NCI-H1436 treated with DMSO at 0.1 percent for 48 hours (cell line): ENCODE measurements around the gene KRTAP10-3.

Experiments used
- DNase-seq: peaks from one replicate; lab custom pipeline; 2025; lab: John Stamatoyannopoulos, UW

Gene KRTAP10-3

DNA sequence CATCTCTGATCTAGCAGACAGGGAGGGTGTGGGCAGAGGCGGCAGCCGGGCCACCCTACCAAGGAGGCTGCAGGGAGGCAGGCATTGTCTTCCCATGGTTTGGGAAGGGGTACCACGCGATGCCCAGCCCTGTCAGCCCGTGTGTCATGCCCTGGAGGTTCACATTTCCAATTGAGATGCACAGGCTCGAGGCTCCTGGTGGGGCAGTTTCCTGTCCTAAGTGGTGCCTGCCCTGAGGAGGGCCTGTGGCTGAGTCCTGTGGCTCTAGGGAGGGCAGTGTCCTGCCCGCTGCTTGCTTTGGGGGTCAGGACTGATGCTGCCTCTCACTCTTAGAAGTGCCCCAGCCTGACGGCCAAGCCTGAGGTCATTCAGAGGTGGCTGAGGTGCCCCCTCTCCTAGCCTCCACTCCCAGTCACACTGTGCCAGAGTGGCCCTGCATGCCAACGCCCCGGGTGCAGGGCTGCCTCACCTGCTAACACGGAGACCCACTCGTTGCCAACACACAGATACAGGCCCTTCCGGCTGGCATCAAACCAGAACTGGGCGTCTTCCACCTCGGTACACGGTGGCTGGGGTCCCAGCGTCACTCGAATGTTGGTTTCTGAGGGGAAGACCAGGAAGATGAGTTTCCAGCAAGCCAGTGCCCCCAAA is 30.5 kb downstream of the KRTAP10-3 start:
- DNase-seq: no peak

DNA sequence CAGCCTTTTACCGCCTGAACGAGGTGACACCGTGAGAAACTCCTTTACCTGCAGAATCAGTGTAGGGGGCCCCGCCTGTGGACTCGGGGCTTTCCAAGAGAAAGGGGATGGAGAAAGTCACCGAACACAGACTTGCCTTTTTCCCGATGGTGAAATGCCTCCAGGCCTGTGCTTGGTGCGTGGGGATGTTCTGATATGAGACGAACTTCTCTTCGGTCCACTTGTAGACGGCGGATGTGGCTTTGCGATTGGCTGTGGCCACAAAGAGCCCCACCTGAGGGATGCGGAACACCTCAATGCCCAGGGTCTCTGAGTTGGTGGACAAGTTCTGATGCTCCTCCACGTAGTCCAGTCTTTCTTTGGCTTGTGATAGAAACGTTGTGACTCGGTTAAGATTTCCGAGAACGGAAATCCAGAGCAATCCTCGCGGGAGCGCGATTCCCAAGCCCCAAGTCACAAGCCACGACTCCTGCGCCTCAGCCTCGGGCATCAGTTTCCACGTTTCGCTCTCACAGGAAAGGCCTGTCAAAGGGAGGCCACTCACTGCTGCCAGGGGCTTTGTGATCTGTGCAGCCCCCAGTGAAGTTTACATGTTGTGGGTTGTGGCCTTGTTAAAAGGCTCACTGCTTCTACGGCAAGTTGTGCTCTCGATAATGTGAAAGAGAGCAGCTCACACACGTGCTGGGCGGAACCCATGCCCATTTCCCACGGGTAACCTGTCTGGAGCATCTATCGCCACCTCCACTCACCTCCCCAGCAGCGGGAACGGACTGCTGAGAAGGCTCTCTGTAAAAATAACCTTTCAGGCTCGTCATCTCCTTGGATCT is 31.2 kb downstream of the KRTAP10-3 start:
- DNase-seq: no peak

DNA sequence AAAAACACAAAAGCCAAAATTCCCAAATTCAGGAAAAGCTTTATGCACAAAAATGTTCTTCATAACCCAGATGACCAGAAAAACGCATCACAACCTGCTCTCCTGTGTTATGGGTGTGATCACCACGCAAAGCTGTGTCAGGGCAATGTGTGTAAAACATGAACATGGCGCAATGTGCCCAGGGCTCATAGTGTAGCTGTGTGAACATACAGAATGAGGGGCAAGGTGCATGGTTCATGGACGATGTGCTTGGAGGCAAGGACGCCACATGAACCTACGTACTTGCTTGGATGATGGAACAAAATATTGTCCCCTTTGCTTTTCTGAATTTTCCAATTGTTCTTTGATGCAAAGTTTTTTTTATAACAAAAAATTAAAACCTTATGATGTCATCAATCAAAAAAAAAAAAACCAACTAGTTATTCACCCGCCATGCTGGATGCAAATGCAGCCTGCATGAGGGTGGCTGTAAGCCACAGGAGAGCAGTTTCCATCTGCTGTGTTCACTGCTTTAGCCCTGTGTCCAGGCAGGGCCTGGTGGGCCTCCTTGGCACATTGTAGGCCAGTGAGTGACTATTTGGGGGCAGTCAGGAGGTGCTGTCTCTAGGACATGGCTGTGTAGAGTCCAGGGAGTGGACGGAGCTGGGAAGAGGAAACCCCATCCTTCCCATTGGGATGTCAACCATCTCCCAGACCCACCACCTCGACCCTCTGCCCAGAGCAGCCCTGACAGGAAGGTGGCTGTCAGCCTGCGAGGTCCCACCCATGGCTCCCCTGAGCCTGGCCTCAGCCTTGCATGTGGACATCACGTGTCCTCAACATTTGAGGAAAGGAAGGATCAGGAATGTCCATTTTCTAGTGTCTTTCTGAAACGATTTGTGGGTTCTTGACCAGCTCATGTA is 32.2 kb downstream of the KRTAP10-3 start:
- DNase-seq: no peak

DNA sequence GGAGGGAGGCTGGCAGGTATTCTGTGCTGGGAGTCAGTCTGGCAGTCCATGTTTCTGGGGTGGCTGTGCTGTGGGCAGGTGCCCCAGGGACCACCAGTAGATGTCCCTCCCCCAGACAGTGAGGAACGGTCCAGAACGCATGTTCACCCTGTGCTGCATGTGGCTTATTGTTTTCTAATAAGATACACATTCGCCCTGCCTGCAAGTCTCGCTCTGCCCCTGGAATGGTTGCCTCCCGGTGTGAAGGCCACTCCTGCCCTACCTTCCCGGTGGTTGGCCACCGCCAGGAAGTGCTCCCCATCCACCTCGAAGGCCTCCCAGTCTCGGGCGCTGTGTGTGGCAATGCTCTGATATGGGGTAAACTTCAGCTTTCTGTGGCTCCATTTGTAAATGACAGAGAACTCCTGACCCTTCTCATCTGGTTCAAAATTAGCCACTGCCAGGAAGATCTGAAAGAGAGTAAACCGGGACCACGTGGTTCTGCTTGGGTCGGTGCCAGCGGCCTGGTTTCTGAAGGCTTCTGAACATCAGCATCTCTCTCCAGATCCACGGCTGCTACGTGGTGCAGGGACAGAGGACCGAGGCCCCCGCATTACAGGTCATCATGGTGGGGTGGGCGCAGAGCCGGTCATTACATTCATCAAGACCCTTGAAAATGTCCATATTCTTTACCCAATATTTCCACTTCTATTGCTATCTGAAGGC is 33.1 kb downstream of the KRTAP10-3 start:
- no peak for DNase-seq

DNA sequence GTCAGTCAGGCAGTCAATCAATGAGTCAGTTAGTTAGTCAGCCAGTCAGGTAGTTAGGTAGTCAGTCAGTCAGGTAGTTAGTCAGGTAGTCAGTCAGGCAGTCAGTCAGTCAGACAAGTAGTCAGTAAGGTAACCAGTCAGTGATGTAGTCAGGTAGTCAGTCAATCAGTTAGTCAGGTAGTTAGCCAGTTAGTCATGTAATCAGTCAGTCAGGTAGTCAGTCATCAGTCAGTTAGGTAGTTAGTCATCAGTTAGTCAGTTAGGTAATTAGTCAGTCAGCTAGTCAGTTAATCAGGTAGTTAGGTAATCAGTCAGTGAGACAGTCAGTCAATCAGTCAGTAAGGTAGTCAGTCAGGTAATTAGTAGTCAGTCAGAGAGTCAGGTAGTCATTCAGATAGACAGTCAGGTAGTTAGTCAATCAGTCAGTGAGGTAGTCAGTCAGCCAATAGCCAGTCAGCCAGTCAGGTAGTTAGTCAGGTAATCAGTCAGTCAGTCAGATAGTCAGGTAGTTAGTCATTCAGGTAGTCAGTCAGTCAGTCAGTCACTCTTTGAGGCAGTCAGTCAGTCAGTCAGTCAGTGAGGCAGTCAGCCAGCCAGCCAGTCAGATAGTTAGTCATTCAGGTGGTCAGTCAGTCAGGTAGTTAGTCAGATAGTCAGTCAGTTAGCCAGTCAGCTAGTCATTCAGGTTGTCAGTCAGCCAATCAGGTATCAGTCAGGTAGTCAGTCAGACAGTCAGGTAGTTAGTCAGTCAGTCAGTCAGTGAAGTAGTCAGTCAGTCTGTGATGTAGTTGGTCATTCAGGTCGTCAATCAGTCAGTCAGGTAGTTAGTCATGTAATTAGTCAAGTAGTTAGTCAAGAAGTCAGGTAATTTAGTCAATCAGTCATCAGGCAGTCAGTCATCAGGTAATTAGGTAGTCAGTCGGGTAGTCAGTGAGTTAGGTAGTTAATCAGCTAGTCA is 33.9 kb downstream of the KRTAP10-3 start:
- no peak for DNase-seq

DNA sequence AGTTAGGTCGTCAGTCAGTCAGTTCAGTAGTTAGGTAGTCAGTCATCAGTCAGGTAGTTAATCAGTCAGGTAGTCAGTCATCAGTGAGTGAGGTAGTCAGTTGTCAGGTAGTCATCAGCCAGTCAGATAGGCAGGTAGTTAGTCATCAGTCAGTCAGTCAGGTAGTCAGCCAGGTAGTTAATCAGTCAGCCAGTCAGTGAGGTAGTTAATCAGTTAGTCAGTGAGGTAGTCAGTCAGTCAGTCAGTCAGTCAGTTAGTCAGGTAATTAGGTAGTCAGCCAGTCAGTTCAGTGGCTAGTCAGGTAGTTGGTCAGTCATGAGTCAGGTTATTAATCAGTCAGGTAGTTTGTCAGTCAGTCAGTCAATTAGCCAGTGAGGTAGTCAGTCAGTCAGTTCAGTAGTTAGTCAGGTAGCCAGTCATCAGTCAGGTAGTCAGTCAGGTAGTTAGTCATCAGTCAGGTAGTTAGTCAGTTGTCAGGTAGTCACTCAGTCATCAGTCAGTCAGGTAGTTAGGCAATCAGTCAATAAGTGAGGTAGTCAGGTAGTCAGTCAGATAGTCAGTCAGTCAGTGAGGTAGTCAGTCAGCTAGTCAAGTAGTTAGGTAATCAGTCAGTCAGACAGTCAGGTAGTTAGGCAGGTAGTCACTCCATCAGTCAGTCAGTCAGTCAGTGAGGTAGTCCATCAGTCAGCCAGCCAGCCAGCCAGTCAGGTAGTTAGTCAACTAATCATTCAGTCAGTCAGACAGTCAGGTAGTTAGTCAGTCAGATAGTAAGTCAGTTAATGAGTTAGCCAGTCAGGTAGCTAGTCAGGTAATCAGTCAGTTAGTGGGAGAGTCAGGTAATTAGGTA is 34.8 kb downstream of the KRTAP10-3 start:
- no peak for DNase-seq

DNA sequence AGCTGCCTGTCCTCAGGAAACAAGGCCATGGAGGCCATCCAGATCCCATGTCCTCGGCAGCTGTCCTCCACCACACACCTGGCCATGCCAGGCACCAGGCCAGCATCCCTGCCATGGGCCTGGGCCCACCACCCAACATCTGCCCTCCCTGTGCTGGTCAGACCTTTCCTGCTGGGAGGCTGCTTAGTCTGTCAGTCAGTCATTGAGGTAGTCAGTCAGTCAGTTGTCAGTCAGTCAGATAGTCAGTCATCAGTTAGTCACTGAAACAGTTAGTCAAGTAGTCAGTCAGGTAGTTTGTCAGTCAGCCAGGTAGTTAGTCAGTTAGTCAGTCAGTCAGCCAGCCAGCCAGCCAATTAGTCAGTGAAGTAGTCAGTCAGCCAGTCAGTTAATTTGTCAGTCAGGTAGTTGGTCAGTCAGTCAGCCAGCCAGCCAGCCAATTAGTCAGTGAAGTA is 35.8 kb downstream of the KRTAP10-3 start:
- DNase-seq: no peak

DNA sequence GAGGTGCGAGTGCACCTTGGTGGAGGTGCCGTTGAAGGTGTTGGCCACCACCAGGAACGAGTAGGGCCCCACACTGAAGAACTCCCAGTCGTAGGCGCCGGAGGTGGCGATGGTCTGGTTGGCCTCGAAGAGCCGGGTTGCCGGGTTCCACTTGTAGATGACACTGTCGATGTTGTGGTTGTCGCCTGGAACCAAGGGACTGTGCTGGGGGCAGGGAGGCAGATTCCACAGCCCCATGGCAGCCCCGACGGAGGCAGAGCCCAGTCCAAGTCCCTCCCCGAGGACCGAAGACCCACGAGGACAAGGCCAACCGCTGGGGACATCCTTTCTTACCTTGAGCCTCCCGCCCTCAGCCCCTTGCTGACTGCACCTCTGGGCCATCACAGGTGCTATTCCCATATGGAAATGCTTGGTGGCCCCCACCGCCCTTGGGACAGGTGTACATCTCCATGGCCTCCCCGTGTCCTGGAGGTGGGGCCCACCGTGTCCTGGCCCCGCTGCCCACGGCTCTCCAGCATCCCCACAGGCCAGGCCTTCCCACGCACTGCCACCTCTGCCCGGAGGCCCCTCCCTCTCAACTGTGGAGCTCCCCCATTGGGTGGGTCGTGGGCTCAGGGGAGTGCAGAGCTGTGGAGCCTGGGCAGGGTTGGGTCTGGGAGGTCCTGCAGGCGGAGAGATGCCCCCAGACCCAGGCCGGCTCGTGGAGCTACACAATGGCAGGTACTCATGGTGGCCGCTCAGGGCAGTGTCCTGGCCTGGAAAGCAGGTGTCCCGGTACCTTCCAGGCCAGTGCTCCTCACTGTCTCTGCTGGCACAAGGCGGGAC is 36.5 kb downstream of the KRTAP10-3 start:
- no peak for DNase-seq

DNA sequence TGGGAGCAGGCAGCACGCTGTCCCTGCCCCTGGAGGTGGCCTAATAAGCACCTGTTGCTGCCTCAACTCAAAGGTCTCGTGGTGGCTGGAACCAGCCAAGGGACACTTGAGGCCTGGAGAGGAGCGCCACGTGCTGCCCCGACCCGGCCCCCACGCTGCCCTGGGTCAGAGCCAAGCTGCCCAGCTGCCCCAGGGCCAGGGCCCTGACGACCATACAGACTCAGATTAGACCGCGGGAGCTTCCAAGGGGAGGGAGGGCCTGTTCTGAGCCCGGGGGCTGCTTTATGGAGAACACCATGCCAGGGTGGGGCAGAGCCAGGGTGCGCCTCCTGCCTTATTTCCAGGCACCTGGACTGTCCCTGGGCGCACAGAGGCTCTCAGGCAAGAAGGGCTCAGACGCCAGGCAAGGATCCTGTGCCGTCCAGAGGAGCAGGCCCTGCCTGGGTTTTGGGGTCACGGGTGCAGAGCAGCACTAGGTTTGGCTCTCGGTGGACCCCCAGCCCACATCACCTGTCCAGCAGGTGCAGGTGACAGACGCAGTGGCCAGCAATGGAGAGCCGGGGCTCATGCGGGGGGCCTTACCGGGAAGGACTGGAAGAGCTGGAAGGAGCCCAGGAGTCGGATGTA is 37.2 kb downstream of the KRTAP10-3 start:
- DNase-seq: no peak

DNA sequence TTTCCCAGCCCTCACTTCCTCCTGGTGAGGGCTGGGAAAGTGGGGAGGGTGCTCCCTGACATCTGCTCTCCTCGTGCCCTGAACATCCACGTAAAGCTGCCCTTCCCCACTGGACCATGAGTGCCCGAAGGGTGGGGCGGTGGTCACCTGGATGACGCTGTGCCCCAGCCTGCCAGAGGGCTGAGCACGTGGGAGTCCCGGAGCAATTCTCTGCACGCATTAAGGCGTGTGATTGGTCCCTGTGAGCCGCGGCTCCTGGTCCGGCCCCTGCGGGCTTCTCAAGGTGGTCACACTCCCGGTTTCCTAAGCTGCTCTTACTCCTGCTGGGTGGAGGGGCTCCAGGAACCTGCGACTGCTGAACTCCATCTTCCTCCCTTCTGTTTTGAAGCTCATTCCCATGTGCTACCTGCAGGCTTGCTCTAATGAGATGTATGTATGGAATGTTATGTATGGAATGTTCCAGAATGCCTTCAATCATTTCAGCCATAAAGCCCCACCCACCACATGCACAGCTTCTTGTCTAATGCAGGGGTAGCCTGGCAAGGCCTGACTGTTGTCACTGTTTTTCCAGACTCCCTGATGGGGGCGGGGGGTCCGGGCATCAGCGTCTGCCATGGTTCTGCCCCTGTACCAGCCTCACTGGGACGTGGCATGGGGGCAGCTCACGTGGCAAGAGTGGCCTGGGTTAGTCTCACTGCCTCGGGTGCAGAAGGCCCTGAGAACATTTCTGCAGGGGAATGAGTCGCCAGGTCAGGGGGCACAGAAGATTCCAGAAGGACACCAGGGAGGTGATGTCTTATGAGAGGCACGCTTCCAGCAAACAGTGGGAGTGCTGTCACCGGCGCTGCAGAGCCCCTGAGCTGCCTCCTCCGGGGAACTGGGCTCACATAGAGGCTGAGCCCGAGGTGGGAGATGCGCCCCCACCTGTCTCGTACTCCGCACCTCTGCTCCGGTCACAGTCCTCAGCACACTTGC is 38.0 kb downstream of the KRTAP10-3 start:
- no peak for DNase-seq

DNA sequence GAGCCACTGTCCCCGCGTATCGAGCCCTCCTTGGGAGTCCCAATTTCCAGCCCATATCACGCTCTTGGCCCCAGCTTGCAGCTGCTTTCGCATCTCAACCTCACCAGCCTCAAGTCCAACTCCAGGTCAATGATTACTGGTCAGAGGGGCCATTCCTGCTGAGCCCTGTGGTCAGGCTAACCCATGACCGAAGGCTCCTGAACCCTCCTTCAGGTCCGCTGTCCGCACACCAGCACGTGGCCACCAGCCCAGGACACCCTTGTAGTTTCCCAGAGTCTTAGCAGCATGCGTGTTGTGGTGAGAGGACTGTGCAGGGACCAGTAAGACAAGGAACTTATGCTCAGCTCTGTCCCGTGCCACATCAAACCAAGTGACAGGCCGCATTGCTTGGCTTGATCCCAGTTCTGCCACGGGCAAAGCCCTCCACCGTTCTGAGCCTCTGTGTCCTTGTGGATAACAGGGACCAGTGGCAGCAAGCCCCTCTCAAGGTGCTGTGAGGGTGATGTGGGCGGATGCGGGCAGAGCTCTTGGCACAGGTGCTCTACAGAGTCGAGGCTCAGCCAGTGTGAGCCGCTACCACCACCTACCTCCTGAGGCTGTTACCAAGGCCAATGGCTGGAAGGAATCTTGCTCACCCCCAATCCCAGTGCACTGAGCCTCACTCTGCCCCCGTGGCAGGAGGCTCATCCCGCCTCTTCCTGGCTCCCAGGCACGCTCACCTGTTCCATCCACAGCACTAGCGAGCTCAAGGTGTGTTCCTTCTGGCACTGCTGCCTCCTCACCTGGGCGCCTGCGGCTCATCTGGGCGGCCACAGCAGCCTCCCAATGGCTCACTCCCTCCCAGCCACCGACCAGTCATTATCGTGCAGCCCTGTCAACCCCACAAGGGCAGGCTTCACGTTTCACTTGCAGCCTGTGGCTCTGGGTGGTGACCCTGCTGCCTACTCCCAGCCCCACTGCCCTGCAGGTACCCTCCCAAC is 39.0 kb downstream of the KRTAP10-3 start:
- DNase-seq: no peak

DNA sequence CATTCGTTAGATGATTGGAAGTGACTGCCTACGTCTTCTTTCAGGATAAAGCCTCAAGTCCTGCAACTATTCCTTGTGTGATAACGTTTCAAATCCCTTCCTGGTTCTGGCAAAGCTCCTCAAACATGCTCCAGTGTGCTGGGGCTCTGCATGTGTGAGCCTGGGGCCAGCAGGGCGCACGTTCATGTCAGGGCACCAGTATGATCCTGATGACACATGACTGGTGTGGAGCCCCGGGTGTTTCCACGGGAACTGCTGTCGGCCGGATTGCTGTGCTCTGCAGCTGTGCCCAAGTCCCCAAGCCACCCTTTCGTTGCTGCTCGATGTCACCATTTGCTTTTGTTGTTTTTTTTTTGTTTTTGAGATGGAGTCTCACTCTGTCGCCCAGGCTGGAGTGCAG is 39.9 kb downstream of the KRTAP10-3 start:
- DNase-seq: no peak

DNA sequence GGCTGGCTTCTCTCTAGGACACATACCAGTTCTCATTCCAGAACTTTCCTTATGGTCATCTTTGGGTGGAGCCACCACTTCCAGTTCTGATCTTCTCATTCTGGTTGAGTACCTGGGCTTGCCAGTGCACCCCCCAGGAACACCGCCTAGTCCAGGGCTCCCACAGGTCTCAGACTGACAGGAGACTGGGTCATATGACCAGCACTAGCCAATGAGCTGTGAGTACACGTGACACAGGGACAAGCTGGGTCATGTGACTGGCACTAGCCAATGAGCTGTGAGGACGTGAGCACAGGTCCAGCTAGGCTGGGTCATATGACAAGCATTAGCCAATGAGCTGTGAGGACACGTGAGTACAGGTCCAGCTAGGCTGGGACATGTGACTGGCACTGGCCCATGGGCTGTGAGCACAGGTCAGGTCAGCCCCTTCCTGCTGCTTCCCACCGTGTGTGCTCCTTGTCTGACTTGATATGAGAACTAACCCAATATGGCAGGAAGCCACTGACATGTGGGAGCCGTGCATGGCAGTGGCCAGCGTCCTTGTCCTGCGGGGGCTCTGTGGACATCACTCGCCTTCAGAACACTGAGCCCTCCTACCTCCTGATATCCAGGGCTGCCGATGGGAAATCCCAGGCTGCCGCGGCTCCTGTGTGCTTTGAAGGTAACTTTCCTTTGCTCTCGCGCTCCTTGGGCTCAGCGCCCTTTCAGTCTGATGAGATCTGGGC is 41.3 kb downstream of the KRTAP10-3 start:
- DNase-seq: no peak

DNA sequence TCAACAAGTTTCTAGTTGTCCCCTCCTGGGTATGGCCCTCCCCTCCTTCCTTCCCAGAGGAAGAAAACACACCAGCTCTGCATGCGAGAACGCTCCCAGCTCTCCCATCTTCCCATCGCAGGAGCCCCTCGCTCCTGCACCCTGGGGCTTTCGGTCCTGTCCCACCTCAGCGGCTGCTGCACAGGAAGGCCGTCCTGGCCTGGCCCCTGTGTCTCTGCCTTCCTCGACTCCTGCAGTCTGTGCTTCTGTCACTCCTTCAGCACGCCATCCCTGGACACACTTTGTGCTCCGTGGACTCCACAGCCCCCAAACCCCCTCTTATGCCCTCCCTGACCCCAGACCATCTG is 41.8 kb downstream of the KRTAP10-3 start:
- DNase-seq: no peak

DNA sequence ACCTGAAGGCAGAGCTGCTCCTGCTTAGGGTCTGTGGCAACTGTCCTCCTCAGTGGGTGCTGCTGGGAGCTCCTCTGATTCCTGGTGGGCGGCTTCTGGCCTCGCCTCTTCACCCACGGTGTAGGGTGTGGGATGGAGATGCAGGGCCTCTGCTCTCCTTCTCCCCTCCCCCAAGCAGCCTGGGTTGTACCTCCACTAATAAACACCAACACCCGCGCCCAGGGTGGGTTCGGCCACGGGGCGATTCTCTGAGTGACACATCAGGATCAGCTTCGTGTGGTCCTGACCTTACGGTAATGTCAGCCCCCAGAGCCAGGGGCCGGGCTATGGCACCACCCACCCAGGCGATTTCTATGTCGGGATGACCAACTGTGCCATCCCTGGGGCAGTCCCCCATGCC is 42.3 kb downstream of the KRTAP10-3 start:
- no peak for DNase-seq
